ENCODE measurements around the gene CTRB1. TPM values are rescaled to one million over a fixed set of nuclear protein-coding genes. Genes with fewer than 3 reads are reported as not detected.
"Not testable (repeated sequence)": the region's sequence is repeated elsewhere in the genome, so short reads cannot be mapped to it uniquely, and the experiment has no call there.

Gene CTRB1
- total RNA-seq, 1 donor from 2014 or later = not detected

DNA sequence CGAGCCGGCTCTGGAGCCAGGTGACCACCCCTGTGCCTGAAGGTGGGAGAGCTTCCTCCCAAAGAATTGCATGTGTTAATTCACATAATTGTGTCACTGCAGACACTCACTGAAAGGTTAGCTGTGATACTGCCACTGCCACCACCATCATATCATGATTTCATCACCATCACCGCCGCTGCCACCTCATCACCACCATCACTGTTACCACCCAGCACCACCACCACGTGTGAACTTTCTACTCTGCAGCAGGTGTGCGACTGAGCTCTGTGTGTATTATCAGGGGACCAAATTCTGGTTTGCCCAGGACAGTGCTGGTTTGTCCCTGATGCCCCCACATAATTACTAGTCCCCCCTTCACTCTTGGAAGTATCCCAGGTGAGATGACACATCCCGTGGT lies 17.4 kb downstream of the CTRB1 start:
- intact Hi-C loops (cut with DNase I) = no loop called here
- DNase-seq (no peak), ATAC-seq (ENCODE audit: poor library complexity) (no peak)

DNA sequence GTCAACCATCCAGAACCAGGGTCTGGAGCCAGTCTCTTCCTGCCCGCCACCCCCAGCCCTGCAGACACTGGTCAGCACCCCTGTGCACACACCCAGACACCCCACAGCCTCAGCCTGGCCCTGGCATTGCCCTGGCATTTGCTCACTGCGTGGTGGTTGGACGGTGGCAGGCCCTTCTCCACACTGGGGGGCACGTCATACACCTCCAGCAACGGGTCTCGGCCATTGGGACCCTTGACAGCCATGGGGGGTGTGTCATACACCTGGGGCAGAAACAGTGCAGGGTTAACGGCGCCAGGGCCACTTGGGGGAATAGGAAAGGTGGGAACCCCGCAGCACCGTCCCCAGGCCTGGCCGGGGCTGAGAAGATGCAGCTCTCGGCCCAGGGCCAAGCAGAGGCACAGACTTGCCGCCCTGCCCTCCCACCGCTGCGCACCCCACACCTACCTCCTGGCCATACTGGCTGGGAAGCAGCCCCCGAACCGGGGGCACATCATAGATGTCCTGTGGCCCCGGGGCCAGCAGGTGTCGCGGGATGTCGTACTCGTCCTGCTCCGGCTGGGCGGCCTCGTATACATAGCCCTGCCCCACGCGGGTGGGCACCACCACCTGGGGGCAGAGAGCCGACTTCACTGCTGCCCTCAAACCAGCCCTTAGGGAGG lies 18.1 kb downstream of the CTRB1 start:
- no peak for ATAC-seq (ENCODE audit: poor library complexity)
- no peak for DNase-seq

DNA sequence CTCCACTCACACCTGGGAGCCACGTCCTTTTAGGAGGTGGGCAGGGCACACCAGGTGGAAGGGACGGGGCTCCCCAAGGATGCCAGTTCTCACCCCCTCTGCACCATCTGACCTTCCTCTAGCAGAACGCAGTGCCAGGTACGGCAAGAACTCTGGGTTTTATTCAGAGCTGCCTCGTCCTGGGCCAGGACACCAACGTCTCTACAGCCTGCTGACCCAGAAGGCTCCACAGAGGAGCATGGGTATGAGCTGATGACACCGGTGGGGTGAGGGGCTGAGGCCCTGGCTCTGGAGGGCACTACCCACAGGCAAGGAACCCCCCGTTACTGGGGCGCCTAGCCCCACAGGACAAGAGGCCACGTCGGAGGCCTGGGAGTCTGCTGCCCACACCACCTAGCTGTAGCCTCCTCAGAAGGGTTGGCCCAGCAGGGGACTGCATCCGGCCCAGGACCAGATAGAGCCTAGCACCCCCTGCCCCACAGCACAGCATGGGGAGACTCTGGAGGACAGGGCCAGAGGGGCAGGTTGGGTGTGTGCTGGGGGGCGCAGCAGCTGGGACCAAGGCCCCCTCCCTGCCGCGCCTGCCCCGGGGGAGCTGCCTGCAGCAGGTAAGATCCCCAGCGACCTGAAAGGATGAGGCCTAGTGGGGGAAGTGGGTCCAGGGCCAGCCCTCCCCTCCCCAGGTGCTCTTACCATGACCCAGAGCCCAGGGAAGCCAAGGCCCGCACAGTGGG lies 18.8 kb downstream of the CTRB1 start:
- DNase-seq = no peak
- ATAC-seq (ENCODE audit: poor library complexity) = no peak
- intact Hi-C loops (cut with DNase I) = no loop called here

More for the DNA sequence above, 18.1 kb downstream of the CTRB1 start:
- intact Hi-C loops (cut with DNase I) = no loop called here

DNA sequence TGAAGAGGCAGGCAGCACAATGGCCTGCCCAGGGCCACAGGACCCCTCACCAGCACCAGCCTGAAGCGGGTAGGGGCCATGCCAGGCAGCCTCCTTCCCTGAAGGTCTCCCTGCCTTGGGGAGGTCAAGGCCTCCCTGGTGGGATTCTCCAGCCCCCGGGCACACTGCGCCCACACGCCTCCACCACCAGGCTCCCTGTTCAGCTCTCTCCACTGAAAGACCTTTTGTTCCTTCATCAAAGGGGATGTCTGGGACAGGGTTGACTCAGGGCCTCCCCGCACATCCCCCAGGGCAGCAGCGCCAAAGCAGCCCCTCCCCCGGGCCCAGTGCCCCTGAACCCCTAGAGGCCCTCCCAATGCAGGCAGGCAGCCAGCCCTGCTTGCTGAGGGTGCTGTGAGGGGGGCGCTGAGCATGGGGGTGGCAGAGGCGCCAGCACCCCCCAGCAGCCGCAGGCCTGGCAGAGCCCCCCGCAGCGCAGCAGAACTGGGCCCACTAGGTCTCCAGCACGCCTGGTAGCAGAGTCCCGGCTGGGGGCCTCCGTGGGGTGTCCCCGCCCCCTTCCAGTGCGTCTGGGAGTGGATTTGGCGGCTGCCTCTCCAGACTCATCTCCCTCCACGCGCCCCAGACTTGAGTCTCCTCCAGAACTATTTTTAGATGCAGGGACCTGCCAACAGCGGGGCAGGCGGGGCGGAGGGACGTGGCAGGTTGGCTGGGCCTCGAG lies 19.5 kb downstream of the CTRB1 start:
- intact Hi-C loops (cut with DNase I) = no loop called here
- peak; percentile 86 for DNase-seq
- peak; percentile 81 for ATAC-seq (ENCODE audit: poor library complexity)

DNA sequence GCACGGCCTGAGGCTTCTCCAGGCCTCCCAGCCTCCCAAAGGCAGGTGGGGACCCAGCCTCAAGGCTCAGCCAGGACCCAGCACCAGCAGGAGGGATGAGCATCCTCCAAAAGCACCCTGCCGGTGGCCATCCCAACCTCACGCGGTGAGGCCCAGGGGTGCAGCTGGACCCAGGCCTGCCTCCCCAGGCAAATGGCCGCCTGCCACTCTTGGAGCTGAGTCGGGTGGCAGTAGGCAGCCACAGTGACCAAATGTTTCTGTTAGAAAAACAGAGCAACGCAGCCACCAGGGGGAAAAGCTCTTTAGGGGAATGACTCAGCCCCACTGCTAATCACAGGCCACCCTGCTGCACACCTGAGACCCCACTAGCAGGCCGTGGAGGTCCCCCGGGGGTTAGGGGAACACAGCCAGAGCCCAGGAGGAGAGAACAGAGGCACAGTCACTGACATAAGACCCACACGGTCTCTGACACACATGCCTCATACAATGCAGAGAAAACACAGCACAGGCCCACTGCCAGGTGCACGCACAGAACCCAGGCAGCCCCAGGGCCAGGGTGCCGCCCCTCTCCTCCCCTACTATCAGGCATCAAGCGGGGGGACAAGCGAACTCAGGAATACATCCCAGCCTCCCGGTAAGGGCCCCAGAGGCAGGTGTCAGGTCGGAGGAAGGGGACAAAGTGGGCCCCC lies 20.2 kb downstream of the CTRB1 start:
- intact Hi-C loops (cut with DNase I) = no loop called here
- peak; percentile 21 for ATAC-seq (ENCODE audit: poor library complexity)
- DNase-seq = no peak

DNA sequence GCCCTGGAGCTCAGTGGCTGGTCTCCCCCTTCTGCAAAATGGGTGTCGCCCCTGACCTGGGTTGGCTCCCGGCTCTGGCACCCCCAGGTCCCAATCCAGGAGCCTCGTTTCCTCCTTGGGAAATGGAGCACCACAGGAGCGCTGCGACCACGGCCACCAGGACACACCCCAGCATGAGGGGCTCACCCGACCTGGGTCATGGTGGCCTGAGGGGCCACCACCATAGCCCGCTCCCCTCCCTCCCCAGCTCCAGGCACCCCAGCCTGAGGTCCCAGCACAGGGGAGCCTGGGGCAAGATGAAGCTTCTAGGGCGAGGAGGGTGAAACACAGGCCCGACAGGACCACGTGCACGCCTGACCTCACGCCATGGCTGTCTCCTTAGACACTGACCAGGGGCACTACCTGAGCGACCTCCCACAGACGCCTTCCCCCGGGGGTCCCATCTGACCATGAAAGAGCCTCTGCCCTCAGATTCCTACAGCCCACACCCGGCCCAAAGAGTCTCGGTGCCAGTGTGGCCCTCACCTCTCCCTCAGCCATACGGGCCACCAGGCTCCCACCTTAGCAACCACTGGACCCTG lies 20.8 kb downstream of the CTRB1 start:
- ATAC-seq (ENCODE audit: poor library complexity) = no peak
- intact Hi-C loops (cut with DNase I) = no loop called here
- DNase-seq = no peak

DNA sequence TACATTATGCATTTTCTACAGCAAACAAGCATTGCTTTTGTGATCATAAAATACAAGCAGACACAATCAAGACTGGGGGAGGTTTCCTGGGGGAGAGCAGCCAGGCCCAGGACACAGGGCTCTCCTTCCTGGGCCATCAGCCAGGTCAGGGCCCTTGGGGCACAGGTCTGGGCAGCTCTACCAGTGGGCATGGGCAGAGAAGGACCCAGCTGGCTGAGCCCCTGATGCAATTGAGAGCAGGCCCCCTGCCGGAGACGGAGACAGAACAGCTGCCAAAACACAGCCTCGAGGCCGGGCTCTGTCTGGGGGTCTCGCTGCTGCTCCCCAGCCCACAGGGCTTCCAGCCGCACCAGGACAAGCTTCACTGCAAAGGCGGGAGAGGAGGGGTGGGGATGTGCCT lies 21.8 kb downstream of the CTRB1 start:
- ATAC-seq (ENCODE audit: poor library complexity); DNase-seq; intact Hi-C loops (cut with DNase I): not testable (repeated sequence)

DNA sequence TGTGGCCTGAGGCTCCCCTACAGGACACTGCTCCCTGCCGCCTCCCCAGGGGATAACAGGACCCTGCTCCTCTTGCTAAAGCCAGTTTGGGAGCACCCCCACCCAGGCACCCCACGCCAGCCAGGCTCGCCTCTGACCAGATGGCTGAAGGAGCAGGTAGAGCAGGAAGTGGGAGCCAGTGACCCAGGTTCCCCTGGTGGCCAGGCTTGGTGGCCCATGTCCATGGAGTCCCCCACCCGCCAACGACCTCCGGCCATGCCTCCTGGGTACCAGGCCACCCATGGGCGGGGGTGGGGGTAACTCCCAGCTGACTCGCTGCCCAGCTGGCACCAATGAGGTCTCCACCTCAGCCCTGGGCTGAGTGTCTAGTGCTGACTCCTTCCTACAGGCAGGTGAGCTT lies 22.6 kb downstream of the CTRB1 start:
- ATAC-seq (ENCODE audit: poor library complexity) (no peak), DNase-seq (no peak)
- intact Hi-C loops (cut with DNase I) = no loop called here

DNA sequence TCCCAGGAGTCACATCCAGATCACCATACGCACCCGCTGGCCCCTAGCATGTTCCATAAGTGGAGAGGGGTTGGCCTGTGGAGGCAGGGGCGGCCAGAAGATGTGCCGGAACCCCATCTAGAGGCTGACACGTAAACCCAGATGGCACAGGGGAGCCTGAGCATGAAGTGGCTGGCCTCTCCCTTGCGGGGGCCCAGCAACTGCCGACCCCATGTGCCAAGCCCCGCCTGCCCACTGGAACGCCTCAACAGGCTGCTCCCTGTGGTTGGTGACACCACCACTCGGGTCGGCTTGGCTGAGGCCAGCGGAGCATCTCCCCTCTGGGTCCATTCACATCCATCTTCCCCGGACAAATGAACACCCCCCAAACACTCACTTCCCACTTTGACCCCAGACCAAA lies 23.2 kb downstream of the CTRB1 start:
- intact Hi-C loops (cut with DNase I) = no loop called here
- no peak for ATAC-seq (ENCODE audit: poor library complexity)
- no peak for DNase-seq

DNA sequence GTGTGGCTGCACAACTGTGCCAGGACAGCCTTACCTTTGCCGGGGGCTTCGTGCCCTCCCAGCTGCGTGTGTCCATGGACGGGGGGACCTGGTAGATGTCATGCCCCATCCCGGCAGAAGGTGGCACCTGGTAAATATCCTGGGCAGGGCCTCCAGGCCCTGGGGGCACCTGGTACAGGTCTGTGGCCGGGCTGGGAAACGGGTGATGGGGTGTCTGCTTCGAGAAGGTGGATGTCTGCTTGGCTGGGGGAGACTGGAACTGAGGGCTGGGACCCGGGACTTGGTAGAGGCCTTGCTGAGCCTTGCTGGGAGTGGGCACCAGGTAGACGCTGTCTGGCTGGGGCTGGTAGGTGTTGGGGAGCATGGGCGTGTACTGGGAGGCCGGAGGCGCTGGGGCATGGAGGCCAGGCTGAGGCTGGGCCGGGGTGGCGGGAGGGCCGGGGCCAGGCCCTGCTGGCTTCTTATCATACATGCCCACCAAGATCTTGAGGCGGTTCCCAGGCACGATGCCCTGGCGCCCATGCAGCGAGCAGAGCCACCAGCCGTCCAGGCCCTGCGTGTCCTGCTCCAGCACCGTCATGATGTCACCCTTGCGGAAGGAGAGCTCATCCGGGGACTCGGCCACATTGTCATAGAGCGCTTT lies 23.8 kb downstream of the CTRB1 start:
- intact Hi-C loops (cut with DNase I); DNase-seq; ATAC-seq (ENCODE audit: poor library complexity): not testable (repeated sequence)

DNA sequence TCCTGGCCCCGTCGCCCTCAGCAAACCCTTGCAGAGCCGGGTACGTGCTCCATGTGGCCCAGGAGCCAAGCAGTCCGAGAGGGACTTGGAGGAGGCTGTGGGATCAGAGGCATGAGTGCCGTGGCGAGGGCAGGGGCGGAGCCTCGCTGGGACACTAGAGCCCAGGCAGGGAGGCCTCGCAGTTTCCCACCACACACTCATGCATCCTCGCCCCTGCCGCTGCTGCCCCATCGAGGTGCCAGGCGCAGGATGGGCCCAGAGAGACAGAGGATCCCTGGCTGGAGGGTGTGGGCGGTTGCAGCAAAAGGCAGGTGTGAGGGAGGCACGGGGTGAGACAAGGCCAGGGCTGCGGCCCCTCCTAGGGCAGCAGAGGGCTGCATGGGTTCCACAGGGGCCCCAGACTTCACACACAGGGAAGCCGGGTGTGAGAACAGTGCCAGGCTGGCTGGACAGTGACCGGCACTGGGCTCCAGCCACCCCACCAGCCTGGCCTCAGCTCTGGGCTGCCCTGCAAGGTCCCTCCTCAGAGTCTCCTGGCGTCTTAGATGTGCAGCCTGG lies 25.0 kb downstream of the CTRB1 start:
- ATAC-seq (ENCODE audit: poor library complexity) = no peak
- intact Hi-C loops (cut with DNase I) = no loop called here

DNA sequence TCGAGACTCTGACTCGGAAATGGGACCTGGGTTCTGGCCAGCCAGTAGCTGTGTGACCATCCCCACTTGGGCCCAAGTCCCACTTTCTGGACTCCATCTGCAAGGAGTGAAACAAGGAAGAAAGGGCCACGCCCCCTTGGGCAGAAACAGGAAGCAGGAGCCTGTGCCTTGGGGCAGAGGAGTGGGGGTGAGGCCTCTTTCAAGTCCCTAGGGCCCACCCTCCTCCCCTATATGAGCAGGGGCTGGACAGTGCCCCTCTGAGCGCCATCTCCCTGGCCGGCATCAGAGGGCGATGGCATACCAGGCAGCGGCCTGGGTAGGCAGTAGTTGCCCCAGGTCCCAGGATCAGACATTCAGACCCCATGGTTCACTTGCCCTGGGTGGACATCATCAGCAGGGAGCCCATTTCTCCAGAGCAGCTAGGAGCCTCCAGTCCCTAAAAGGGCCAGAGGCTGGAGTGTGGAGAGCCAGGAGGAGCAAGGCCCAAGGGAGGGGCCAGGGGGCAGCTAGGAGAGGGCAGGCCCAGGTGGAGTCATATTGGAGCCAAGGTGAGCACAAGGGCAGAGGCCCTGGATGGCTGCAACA lies 25.5 kb downstream of the CTRB1 start:
- ATAC-seq (ENCODE audit: poor library complexity) (no peak), DNase-seq (peak; percentile 74)
- intact Hi-C loops (cut with DNase I) = no loop called here

More for the DNA sequence above, 25.0 kb downstream of the CTRB1 start:
- DNase-seq = no peak

DNA sequence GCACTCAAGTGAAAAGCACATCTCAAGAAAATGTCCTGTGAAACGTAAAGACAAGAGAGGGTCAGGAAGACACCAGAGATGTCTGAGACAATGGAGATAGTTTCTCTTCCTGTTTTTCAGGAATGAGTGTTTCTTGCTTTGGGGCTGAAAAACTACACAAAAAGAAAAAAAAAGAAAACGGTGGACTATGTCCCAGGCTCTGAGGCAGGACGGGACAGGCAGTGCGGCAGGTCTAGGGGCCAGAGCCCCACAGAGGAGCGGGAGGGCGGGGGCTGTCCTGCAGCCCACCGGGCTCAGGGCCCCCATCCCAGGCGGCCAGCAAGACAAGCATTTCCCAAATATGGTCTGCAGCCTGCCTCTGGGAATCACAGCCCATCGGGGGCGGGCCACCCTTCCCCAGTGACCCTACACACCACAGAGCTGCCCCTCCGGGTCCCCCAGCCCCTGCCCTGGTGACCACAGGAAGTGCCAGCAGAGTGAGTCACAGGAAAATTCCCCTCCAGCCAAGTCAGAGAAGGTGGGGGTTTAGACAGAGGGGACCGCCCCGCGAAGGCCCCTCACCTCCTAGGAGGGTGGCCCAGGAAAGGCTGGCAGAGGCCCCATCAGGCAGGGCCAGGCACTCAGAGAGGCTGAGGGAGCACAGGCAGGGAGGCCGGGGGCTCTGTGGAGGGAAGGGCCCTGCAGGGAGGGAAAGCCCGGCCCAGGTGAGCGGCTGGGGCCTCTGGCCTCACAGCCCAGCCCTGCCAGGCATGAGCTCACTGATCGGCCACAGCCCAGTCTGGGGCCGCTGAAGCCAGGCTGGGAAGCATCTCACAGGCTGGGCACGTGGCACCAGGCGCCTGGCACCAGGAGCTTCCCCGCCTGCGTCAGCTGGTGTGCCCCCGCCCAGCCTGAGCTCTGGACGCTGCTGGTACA lies 26.3 kb downstream of the CTRB1 start:
- peak; percentile 78 for ATAC-seq (ENCODE audit: poor library complexity)
- intact Hi-C loops (cut with DNase I) = no loop called here
- peak; percentile 89 for DNase-seq

DNA sequence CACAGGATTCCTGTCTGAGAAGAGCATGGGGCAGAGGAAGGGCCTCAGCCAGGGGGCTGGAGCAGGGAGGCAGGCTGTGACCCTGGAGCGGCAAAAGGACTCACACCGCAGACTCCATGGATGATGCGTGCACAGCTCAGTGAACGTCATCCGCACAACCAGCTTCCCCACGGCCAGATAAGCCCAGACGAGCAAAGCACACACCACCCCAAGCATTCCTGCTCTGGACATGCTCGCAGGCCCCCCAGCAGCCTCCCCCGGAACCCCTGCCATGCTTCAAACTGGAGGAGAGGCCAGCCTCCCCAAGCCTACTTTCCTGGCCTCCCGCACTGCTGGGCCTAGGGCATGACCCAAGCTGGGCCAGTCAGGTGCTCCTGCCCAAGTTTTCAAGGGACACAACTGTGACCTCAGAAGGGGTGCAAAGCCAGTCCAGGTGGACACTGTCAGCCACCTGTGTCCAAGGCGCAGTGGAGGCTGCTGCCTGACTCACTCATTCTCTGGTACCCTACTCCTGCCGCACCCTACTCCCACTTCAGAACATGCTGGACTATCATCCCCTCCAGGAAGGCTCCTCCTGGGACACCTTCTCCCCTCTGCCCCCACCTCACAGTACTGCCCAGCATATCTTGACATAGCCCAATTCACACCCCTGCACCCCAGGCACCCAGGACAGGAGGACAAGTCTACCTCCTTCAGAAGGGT lies 27.9 kb downstream of the CTRB1 start:
- no peak for DNase-seq
- ATAC-seq (ENCODE audit: poor library complexity) = no peak
- intact Hi-C loops (cut with DNase I) = no loop called here

DNA sequence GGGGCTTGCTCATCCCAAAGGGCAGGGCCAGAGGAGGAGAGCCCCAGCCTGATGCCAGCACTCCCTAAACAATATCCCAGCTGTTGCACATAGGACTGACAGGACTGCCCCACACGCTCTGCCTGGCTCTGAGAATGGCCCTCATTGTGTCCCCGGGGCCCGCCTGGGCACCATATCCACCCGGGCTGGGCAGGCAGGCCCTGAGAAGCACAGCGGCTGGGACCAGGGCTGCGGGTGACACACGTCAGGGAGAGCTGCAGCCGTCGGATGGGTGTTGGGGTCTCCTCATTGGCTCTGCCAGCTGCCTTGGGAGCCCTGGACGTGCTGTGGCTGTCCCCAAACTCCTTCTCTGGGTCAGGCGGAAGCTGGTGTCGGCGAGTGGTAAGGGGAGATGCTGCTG lies 28.5 kb downstream of the CTRB1 start:
- intact Hi-C loops (cut with DNase I) = no loop called here
- no peak for ATAC-seq (ENCODE audit: poor library complexity)
- DNase-seq = no peak

DNA sequence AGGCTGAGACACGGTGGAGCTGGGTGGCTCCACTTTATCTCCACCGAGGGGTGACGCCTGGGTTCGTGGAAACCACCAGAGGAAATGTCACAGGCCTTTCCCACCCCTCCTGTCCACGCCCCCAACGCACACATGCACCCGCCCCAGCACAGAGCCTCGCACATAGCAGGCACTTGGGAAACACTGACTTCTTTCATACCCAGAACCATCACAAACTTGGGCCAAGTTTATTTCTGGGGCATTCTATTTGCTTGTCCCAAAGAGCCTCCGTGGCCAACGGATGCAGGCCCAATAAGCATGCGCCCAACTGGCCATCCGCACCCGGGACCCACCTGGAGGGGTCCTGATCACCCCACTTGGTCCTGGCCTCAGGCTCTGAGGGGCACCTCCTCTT lies 29.4 kb downstream of the CTRB1 start:
- ATAC-seq (ENCODE audit: poor library complexity) (no peak), DNase-seq (no peak)
- intact Hi-C loops (cut with DNase I) = no loop called here

Data from Right ventricle myocardium superior (tissue), 1 donor.